Caki2 (cell line): ENCODE measurements around the gene USP40. TPM values are rescaled to one million over a fixed set of nuclear protein-coding genes. Genes with fewer than 3 reads are reported as not detected.

Source experiments
- DNase-seq: peaks from one replicate; pipeline ENCODE4 v3.0.0-alpha.2; 2015; ENCODE audit warnings: low read depth
- in situ Hi-C: cut with HindIII; loops from 2 replicates; pipeline ENCODE4 v1.10.0; 2016; ENCODE audit warnings: low sequenced_read_pairs, low pct_unique_long_range_greater_than_20kb, mixed read lengths
- total RNA-seq: library from RNA; depleted of rRNA; stranded (reverse); fragments of >200 nt; shearing (Covaris generic); gene quantifications from 2 replicates; pipeline ENCODE4 v1.2.3, GENCODE V29; 2014; ENCODE audit warnings: low replicate concordance

The USP40 gene
- total RNA-seq, 1 experiment from 2014 or later, result 23.4 TPM

DNA sequence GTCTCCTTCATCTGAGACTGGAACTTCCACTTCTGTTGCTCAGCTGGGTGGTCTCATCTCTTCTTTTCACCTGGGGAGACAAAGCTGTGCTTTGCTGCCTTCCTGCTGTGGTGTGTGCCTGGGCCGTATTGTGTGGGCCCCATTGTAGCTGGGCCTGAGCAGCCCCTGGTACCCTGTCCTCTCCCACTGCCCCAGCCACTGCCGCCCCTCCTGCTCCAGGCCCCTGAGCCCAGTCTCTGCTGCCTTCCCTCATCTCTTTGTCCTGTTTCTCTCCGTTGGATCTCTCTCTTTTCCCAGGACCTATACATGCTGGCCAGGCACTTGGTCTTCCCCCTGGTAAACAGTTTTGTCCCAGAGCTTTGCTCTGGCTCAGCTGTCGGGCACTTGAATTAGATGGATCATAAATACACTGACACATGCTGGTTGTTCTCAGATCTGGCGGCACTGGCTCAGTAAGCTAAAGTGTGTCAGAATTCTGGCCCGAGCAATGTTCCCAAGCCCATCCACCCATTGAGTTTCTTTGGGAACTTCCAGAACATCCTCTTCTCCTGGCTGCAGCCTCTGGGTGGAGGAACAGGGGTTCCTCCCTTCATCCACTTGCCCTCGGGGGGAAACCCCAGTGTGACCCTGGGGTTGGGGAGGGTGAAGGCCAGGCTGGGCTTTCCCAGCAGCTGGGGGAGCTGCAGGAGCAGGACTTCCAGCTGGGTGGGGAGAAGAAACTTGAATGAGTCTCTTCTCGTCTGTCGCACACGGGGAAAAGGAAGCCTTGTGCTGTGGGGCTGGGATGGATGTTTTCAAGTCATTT lies 113.3 kb downstream of the USP40 start:
- DNase-seq, result no peak
- in situ Hi-C loops, result no loop called here

DNA sequence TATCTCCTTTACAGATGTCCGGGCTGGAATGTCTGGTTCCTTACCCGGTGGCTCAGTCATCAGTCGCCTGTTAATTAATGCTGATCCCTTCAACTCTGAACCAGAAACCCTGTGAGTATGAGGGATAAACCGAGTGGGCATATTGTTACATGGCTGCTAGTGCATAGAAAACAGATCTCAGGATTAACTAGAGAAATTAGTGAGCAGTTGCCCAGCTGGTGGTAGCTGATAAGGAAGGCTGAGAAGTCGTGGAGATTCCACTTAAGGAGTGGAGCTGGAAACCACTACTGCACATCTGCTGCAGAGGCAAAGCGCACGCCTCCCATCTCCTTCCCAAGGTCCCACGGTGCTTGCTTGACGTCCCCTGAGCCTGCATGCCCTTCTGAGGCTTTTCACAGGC lies 114.6 kb downstream of the USP40 start:
- in situ Hi-C loops, result no loop called here

DNA sequence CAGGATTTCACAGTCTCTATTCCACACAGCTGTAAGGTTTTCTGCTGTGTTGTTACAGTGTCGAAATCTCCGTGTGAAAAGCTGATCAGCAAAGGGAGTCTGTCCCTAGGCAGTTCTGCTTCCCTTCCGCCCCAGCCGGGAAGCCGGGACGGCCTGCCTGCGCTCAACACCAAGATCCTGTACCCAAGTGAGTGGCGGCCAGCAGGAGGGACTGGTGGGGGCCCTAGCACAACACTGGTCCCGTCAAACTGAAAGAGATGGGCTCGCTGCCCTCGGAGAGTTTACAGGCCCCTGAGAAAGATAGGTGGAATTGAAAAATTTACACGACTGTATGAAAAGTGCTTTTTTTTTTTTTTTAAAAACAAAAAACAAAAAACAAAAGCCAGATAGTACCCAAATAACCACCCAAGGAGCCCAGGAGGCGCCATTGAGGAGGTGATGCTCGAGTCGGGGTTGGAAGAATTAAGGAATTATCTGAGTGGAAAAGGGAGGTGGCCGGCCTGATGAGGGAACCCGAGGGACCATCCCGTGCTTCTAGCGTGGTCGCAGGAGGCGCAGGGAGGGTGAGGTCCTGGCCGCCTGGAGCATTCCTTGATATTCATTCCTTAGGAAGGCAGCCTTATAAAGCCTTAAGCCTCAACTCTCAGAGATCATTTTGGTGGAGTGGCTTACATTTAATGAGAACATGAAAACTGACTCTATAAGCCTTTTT lies 115.6 kb downstream of the USP40 start:
- in situ Hi-C loops, result no loop called here
- DNase-seq, result no peak

More for the DNA sequence above, 114.6 kb downstream of the USP40 start:
- DNase-seq, result no peak

DNA sequence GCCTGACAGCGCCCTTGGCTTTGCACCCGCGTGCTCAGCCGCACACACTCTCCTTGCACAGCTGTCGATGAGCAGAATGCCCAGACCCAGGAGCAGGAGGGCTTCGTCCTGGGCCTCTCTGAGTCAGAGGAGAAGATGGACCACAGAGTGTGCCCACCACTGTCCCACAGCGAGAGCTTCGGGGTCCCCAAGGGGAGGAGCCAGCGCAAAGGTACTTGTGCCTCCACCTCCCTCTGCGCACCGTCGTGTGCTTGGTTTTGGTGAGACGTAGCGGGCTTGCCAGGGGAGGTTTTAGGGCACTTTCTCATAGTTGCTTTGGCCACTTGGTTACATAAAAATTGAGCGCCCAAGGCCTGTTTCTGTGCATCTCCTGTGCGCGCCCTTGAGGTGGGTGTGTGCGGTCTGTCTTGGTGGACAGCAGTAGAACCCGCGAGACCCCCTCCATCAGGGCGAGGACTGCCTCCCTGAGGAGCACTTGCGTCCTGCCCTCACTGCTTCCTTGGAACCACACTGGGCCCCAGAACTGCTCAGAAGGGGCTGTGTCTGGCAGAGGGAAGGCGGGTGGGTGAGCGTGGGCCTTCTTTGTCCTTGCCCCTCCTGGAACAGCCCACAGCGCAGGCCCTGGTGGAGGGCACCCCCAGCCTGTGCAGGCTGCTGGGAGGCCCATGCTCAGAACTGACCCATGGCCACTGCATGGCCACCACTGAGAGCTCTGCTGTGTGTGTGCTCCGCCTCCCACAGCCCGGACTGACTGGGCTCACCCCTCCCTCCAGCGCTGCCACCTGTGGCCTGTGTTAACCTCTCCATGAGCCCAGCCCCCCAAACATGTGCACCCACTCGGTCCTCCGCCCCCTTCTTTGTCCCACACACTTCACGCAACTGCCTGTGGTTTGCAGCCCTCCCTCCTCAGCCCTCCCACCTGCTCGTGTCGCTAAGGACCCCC lies 116.4 kb downstream of the USP40 start:
- in situ Hi-C loops, result no loop called here
- no peak for DNase-seq

DNA sequence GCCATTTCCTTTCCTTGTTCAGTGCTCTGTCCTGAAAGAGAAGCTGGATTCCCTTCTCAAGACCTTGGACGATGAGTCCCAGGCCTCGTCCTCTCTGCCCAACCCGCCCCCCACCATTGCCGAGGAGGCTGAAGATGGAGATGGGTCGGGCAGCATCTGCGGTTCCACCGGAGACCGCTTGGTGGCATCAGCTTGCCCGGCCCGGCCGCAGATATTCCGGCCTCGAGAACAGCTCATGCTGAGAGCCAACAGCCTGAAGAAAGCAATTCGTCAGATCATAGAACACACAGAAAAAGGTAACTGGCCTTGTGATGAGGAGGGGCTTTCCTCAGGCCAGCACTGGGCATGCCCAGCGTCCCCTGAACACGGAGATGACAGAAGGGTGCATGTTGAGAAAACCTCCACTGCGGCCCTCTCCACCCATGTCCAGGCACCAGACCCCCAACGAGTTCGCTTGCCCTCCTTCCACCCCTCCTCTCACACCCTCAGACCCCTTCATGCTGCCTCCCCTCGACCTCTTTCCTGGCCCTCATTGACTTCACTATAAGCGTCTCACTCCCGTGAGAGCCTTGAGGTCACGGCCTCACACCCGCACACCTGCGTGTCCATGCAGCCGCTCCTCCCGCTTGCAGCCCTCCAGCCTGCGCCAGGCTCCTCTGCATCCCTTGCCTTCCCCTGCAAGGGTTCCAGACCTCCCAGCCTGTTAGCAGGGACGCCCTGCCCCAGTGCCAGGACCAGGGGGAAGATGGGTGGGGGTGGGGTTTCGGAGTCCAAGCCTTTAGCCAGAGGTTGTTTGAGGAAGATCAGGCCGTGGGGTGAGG lies 117.3 kb downstream of the USP40 start:
- in situ Hi-C loops, result no loop called here
- no peak for DNase-seq

DNA sequence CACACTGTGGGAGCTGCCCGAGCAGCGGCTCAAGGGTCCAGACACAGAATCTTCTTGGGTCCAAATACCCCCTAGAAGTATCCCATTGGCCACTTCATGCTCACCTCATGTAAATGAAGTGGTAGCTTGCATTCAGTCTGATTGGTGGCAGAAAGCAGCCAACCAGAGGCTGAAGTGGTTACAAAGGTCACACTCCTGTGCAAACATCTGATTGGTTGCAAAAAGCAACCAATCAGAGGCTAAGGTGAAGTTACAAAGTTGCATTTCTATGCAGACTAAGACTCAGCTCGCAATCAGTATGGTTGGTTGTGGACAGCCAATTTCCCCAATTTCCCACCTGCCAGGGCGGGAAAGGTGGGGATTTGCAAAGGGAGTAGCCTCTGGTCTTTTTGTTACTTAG lies 118.0 kb downstream of the USP40 start:
- in situ Hi-C loops, result no loop called here
- peak; percentile 48 for DNase-seq

DNA sequence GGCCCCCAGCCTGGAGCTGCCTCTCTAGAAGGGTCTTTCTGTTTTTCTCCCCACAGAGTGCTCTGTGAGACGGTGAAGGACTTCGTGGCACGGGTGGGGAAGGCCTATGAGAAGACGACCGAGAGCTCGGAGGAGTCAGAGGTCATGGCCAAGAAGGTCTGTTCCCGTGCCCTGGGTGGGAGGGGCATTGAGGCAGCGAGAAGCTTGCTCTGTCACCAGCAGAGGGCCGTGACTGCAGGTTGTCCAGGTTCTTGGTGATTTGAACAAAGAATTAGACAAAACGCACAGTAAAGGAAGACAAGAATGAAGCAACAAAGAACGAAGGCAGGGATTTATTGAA lies 118.4 kb downstream of the USP40 start:
- in situ Hi-C loops, result no loop called here
- DNase-seq, result no peak

DNA sequence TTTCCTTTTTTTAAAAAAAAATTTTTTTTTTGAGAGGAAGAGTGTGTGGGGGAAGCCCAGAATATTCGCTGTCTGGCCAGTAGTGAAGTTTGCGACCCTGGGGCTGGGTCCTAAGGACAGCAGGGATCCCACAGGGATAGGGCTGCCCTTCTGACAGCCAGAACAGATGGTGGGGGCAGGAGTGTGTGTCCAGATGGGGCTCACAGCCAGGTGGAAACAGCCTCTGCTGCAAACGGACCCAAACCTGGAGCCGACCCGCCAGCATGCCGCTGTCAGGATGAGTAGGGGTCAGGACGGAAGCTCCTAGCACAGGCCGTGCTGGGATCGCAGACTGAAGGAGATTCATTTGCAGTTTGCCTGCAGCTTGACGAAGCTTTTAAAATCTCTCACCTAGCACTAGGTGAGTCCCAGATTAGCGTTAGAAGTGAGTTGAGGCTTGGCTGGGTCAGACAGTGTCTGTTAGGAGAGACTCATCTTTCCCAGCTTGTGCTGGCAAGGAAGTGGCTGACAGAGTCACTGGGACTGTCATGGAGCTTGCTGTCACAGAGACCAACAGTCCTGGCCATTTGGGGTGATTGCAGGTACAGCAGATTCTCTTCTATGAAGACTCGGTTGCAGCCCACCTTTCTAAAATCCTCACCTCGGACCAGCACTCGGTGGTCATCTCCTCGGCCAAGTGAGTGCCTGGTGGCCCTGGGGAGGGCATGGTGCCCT lies 118.9 kb downstream of the USP40 start:
- no peak for DNase-seq
- in situ Hi-C loops, result no loop called here

DNA sequence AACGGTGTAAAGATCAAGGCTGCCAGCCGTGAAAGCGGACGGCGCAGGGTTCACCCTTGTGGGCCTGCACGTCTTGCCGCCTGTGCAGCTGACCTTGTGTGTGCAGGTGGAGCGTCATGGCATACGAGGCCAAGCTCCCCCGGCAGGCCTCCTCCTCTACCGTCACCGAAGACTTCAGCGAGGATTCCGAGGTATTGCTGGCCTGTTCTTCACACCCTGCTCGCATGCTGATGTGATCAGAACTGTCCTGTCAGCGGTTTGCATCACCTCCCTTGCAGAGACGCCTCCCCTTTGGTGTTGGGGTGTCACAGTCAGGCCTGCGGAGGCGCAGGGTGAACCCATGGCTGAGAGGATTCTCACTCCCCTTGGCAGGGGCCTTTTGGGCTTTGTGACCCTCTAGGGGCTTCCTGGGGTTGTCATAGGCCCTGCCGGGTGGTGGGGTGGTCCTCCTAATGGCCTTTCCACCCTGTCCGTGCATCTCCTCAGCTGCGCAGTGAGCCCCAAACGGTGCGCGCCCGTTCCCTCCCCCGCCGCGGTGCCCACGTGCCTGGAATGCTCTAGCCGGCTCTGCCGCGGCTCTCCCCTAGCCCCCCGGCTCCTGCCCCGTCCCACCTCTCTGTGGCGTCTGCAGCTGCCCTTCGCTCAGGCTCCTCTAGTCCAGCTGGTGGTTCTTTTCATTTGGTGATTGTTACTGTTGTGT lies 119.8 kb downstream of the USP40 start:
- in situ Hi-C loops, result no loop called here
- no peak for DNase-seq

DNA sequence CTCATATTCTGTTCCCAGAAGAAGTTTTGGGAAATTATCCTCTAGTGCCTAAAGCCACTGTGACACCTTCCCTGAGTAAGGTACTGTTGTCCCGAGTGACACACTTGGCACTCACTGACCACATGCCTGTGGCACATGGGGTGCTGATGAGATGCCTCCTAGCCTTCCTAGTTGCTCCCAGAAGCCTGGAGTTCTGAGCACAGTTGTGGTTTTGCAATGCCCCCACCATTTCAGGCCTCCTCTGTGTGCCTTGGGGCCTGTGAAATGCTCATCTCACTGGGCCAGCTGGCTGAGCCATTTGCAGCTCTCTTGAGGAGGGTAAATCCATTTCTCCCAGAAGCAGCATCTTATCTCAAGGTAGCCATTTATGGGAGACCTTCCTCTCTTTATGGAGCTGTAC lies 120.5 kb downstream of the USP40 start:
- in situ Hi-C loops, result no loop called here
- no peak for DNase-seq

DNA sequence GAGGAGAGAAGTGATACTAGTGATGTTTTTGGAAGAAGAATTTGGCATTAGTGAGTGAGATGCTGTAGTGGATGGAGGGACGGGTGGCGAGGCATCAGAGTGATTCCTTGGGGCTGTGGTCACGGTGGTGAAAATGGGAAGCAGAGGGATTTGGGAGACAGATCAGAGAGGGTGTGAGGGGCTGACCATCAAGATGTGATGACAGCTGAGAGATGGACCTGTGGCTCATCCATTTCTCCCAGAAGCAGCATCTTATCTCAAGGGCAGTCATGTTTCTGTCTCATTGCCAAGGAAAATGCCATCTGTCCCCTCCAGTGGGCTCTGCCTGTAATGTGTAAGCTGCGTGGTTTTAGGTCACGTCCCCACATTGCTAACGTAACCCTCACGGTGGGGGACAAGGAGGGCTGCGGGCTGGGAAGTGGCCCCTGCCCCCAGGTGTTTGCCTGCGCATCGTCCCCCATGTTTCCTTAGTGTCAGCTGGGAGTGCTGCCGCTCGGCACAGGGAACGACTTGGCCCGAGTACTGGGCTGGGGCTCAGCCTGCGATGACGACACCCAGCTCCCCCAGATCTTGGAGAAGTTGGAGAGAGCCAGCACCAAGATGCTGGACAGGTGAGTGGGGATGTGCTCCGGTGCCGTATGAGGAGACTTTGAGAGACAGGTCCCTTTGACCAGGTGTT lies 121.3 kb downstream of the USP40 start:
- no peak for DNase-seq
- in situ Hi-C loops, result no loop called here

DNA sequence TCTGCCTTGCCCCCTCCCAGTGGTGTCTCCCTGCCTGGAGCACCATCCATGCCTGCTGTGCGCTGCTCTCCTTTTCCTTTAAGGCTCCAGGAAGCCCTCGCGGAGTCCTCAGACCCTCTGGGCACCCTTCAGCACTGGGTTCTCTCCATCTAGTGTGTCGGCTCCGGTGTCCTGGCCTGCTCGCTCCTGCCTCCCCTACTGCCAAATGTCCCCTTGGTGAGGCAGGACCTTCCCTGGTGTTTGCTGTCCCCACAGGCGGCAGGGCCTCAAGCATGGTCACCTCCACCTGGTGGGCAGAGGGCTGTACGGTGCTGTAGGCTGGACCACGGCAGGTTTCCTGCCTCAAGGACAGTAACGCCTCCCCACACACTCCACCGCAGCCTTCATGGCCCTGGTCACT lies 122.1 kb downstream of the USP40 start:
- DNase-seq, result no peak
- in situ Hi-C loops, result no loop called here

DNA sequence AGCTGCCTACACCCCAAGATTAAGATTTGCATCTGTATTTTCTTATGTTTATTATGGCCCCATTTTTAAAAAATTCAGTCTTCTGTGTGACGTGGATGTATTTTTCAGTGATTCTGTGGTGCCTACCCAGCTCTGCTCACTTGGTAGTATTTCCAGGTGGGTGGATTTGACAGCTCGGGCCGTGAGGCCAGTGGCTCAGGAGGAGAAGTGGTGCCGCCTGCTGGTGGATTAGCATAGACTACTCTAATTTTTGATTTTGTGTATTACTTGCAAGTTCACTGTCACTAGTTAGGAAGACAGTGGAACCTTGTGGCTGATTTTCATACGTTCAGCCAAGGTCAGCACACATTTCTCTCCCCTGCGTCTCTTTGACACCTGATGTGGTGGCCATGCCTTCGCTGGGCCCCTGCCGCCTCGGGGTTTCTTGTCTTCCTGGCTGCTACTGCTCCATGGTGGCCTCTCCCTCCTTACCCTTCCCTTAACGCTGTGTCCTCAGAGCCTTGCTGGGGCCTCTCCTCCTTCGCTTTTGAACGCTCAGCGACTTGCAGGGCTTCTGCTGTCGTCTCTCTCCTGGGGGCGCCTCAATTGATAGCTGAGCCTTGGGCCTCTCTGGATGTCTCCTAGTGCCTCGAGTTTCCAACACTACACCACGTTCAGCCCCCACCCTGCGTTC lies 122.9 kb downstream of the USP40 start:
- in situ Hi-C loops, result no loop called here
- DNase-seq, result peak; percentile 40

DNA sequence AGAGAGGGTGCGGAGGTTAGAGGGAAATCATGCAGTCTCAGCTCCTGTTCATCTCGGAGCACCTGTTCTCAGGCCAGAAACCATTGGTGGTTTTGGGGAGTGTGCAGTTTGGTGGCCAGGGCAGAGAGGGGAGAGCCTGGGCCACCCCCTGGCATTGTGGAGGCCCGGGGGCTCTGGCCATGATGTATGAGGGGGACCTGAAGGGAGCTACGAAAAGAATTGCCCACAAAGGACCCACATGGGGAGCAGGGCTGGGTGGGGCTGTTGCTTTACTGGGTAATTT lies 124.6 kb downstream of the USP40 start:
- in situ Hi-C loops, result no loop called here
- no peak for DNase-seq

DNA sequence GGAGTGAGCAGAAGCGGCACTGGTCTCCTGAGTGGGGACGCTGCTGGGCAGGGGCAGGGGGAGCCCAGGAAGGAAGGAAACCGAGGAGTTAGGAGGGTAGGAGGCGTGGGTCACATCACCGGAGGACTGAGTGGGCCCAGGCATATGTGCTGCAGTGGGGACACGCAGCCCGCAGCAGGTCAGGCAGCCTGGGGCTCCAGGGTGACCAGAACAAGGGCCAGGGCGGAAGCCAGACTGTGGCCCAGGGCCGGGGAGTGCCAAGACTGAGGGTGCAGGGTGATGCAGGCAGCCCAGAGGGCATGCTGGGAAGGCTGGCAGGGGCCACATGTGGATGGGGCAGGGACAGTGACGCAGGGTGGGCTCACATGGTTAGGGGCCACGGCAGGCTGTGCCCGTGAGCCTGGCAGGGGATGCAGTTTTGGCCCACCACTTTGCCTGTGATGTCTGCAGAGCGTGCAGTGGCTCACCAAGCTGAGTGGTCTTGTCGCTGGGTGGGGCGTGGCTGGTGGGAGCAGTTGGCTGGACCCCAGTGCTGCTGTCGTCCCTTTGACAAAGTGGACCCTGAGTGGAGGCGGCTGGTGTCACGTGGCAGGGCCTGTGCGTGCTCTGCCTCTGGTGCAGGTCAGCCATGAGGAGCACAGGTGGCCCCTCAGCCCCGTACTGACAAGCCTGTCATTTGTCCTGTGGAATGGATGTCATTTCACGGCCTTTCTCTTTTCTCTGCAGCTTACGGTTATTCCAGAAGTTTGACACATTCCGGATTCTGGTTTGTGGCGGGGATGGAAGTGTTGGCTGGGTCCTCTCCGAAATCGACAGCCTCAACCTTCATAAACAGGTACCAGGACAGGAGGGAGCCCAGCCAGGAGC lies 125.2 kb downstream of the USP40 start:
- DNase-seq, result no peak
- in situ Hi-C loops, result no loop called here
